ENCODE measurements around the gene MYRIP.

MYRIP gene

GRCh38 chr3:40237889-40238571 is 428.6 kb downstream of the MYRIP start:
- TF ChIP-seq POLR2AphosphoS5 (IDR thresholded peaks at IDR 0.05; ENCODE audit: low read depth, low read length): no peak
- no peak for TF ChIP-seq POLR2A (IDR thresholded peaks at IDR 0.05; ENCODE audit: low read depth, low read length)
- no peak for TF ChIP-seq TAF1 (IDR thresholded peaks at IDR 0.05; ENCODE audit: borderline replicate concordance, low read depth, low read length)
- DNase-seq (ENCODE audit: insufficient read length) (no peak), FAIRE-seq (no peak)

- FAIRE-seq: no peak
- TF ChIP-seq POLR2AphosphoS5 (IDR thresholded peaks at IDR 0.05; ENCODE audit: low read depth, low read length) (no peak), POLR2A (IDR thresholded peaks at IDR 0.05; ENCODE audit: low read depth, low read length) (no peak), TAF1 (IDR thresholded peaks at IDR 0.05; ENCODE audit: borderline replicate concordance, low read depth, low read length) (no peak)
Observed at GRCh38 chr3:40240921-40241320, 431.5 kb downstream of the MYRIP start.

GRCh38 chr3:40242216-40242615 is 432.8 kb downstream of the MYRIP start:
- DNase-seq (ENCODE audit: insufficient read length) (no peak), FAIRE-seq (no peak)
- no peak for TF ChIP-seq TAF1 (IDR thresholded peaks at IDR 0.05; ENCODE audit: borderline replicate concordance, low read depth, low read length)
- TF ChIP-seq POLR2AphosphoS5 (IDR thresholded peaks at IDR 0.05; ENCODE audit: low read depth, low read length): no peak
- TF ChIP-seq POLR2A (IDR thresholded peaks at IDR 0.05; ENCODE audit: low read depth, low read length): no peak

More at GRCh38 chr3:40240921-40241320, 431.5 kb downstream of the MYRIP start:
- no peak for DNase-seq (ENCODE audit: insufficient read length)

- DNase-seq (ENCODE audit: insufficient read length): no peak
- no peak for FAIRE-seq
- TF ChIP-seq POLR2AphosphoS5 (IDR thresholded peaks at IDR 0.05; ENCODE audit: low read depth, low read length) (no peak), TAF1 (IDR thresholded peaks at IDR 0.05; ENCODE audit: borderline replicate concordance, low read depth, low read length) (no peak), POLR2A (IDR thresholded peaks at IDR 0.05; ENCODE audit: low read depth, low read length) (no peak)
Observed at GRCh38 chr3:40242638-40243037, 433.2 kb downstream of the MYRIP start.

GRCh38 chr3:40243056-40243455 is 433.6 kb downstream of the MYRIP start:
- TF ChIP-seq POLR2AphosphoS5 (IDR thresholded peaks at IDR 0.05; ENCODE audit: low read depth, low read length): no peak
- TF ChIP-seq TAF1 (IDR thresholded peaks at IDR 0.05; ENCODE audit: borderline replicate concordance, low read depth, low read length): no peak
- no peak for TF ChIP-seq POLR2A (IDR thresholded peaks at IDR 0.05; ENCODE audit: low read depth, low read length)
- FAIRE-seq (no peak), DNase-seq (ENCODE audit: insufficient read length) (no peak)

GRCh38 chr3:40247714-40248454 is 438.5 kb downstream of the MYRIP start:
- no peak for FAIRE-seq
- TF ChIP-seq POLR2AphosphoS5 (IDR thresholded peaks at IDR 0.05; ENCODE audit: low read depth, low read length) (no peak), POLR2A (IDR thresholded peaks at IDR 0.05; ENCODE audit: low read depth, low read length) (no peak), TAF1 (IDR thresholded peaks at IDR 0.05; ENCODE audit: borderline replicate concordance, low read depth, low read length) (no peak)

GRCh38 chr3:40248591-40248990 is 439.2 kb downstream of the MYRIP start:
- FAIRE-seq (no peak), DNase-seq (ENCODE audit: insufficient read length) (no peak)
- TF ChIP-seq TAF1 (IDR thresholded peaks at IDR 0.05; ENCODE audit: borderline replicate concordance, low read depth, low read length) (no peak), POLR2AphosphoS5 (IDR thresholded peaks at IDR 0.05; ENCODE audit: low read depth, low read length) (no peak), POLR2A (IDR thresholded peaks at IDR 0.05; ENCODE audit: low read depth, low read length) (no peak)

More at GRCh38 chr3:40247714-40248454, 438.5 kb downstream of the MYRIP start:
- no peak for DNase-seq (ENCODE audit: insufficient read length)

GRCh38 chr3:40249168-40249567 is 439.8 kb downstream of the MYRIP start:
- no peak for FAIRE-seq
- no peak for TF ChIP-seq POLR2AphosphoS5 (IDR thresholded peaks at IDR 0.05; ENCODE audit: low read depth, low read length)
- no peak for DNase-seq (ENCODE audit: insufficient read length)

GRCh38 chr3:40254491-40254890 is 445.1 kb downstream of the MYRIP start:
- no peak for FAIRE-seq
- TF ChIP-seq POLR2AphosphoS5 (IDR thresholded peaks at IDR 0.05; ENCODE audit: low read depth, low read length): no peak
- TF ChIP-seq POLR2A (IDR thresholded peaks at IDR 0.05; ENCODE audit: low read depth, low read length): no peak
- TF ChIP-seq TAF1 (IDR thresholded peaks at IDR 0.05; ENCODE audit: borderline replicate concordance, low read depth, low read length): no peak
- DNase-seq (ENCODE audit: insufficient read length): no peak

- no peak for TF ChIP-seq TAF1 (IDR thresholded peaks at IDR 0.05; ENCODE audit: borderline replicate concordance, low read depth, low read length)
- TF ChIP-seq POLR2A (IDR thresholded peaks at IDR 0.05; ENCODE audit: low read depth, low read length): no peak
- TF ChIP-seq POLR2AphosphoS5 (IDR thresholded peaks at IDR 0.05; ENCODE audit: low read depth, low read length): no peak
- DNase-seq (ENCODE audit: insufficient read length): no peak
Observed at GRCh38 chr3:40254891-40255290, 445.5 kb downstream of the MYRIP start.

GRCh38 chr3:40255532-40255931 is 446.1 kb downstream of the MYRIP start:
- TF ChIP-seq POLR2A (IDR thresholded peaks at IDR 0.05; ENCODE audit: low read depth, low read length) (no peak), POLR2AphosphoS5 (IDR thresholded peaks at IDR 0.05; ENCODE audit: low read depth, low read length) (no peak), TAF1 (IDR thresholded peaks at IDR 0.05; ENCODE audit: borderline replicate concordance, low read depth, low read length) (no peak)
- FAIRE-seq (no peak), DNase-seq (ENCODE audit: insufficient read length) (no peak)

More at GRCh38 chr3:40254891-40255290, 445.5 kb downstream of the MYRIP start:
- FAIRE-seq: no peak

GRCh38 chr3:40258064-40258463 is 448.7 kb downstream of the MYRIP start:
- no peak for TF ChIP-seq TAF1 (IDR thresholded peaks at IDR 0.05; ENCODE audit: borderline replicate concordance, low read depth, low read length)
- no peak for TF ChIP-seq POLR2A (IDR thresholded peaks at IDR 0.05; ENCODE audit: low read depth, low read length)
- TF ChIP-seq POLR2AphosphoS5 (IDR thresholded peaks at IDR 0.05; ENCODE audit: low read depth, low read length): no peak
- DNase-seq (ENCODE audit: insufficient read length) (no peak), FAIRE-seq (no peak)

Data from GM12892 (cell line).